GM18868 (cell line): Measurements from ENCODE around the gene PRKRIP1.
"Not testable (repeated sequence)": the region's sequence is repeated elsewhere in the genome, so short reads cannot be mapped to it uniquely, and the experiment has no call there.

ENCODE experiments used
- ATAC-seq: cut with Tn5 transposase; IDR thresholded peaks from one replicate; pipeline ENCODE4 v1.9.1; 2021; ENCODE audit warnings: mild to moderate bottlenecking, moderate library complexity; ENCODE audit not compliant: unreplicated experiment

The PRKRIP1 gene, protein sequence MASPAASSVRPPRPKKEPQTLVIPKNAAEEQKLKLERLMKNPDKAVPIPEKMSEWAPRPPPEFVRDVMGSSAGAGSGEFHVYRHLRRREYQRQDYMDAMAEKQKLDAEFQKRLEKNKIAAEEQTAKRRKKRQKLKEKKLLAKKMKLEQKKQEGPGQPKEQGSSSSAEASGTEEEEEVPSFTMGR

GRCh38 chr7:102395873-102396709, at the start of gene PRKRIP1:
Gene PRKRIP1, plus strand, starts transcription at chr7:102396363. Its CDS starts 49 bp downstream, at chr7:102396412.
- ATAC-seq = peak; percentile 98

- not testable (repeated sequence) for ATAC-seq
These were observed 49.2 kb upstream of the PRKRIP1 start for GRCh38 chr7:102346983-102347382.

GRCh38 chr7:102356344-102356743, 39.8 kb upstream of the PRKRIP1 start, which contains the start of gene SPDYE6:
Gene SPDYE6, minus strand, starts transcription at chr7:102356444. Its CDS starts 421 bp downstream, at chr7:102356023.
- ATAC-seq = not testable (repeated sequence)

DNA sequence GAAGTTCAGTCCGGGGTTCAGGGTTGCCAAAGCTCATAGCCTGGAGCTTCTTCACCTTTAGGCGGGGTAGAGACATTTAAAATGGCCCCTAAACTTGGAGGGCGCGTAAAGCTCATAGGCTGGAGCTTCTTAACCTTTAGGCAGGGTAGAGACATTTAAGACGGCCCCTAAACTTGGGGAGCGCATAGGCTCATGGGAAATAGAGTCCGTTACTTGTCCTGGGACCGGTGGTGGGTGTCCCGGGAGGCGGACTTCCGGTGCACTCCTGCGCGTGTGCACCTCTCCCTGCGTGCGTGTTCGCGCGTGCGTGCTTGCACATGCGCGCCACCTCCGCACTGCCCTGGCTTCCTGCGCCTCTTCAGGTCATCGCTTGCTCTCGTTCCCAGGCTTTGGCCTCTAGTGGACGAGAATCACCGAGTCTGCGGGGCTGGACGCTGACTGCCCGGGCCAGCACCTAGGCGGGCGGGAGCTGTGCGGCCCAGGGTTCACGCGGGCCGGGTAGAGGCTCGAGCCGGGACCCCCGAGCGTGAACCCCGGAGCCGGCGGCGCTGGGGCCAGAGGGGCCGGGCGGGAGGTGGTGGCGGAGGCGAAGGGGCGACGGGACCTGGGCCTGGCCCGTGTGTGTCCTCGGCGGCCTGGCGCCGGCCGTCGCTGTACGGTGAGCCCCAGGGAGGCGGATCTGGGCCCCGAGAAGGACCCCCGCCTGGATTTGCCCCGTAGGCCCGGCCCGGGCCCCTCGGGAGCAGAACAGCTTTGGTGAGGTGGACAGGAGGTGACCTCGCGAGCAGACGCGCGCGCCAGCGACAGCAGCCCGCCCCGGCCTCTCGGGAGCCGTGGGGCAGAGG, 32.4 kb upstream of the PRKRIP1 start:
- ATAC-seq = peak; percentile 99

- not testable (repeated sequence) for ATAC-seq
These were observed 31.7 kb upstream of the PRKRIP1 start for GRCh38 chr7:102364394-102364886.

DNA sequence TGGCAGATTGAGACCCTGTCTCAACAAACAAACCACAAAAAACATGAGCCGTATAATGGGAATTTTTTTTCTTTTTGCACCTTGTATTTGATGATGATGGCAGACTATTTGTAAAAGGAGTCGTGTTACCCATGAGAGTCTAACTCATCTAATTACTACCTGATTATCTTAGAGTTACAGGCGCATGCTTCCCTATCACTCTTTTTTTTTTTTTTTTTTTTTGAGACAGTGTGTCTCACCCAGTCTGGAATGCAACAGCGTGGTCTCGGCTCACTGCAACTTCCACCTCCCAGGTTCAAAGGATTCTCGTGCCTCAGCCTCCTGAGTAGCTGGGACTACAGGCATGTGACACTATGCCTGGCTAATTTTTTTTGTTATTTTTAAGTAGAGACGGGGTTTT, 30.8 kb upstream of the PRKRIP1 start:
- ATAC-seq = not testable (repeated sequence)

GRCh38 chr7:102370038-102370437, 26.1 kb upstream of the PRKRIP1 start:
- ATAC-seq = not testable (repeated sequence)

DNA sequence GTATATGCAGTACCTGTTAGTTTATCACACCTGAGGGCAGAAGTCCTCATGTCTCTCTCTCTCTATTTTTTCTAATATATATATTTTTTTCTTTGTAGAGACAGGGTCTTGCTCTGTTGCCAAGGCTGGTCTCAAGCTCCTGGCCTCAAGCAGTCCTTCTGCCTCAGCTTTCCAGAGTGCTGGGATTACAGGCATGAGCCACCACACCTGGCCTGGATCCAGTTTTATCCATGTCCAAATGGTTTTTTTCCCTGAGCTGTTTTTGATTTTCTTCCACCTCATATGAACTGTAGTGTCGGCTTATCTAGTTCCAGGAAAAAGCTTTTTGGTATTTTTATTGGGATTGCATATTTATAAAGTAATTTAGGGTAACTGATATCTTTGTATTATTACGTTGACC, 23.4 kb upstream of the PRKRIP1 start:
- ATAC-seq = not testable (repeated sequence)

GRCh38 chr7:102376964-102377466, 19.1 kb upstream of the PRKRIP1 start:
- no peak for ATAC-seq

- ATAC-seq = not testable (repeated sequence)
These were observed 15.3 kb upstream of the PRKRIP1 start for GRCh38 chr7:102380837-102381236.

- ATAC-seq = not testable (repeated sequence)
These were observed 14.3 kb upstream of the PRKRIP1 start for GRCh38 chr7:102381696-102382425.

DNA sequence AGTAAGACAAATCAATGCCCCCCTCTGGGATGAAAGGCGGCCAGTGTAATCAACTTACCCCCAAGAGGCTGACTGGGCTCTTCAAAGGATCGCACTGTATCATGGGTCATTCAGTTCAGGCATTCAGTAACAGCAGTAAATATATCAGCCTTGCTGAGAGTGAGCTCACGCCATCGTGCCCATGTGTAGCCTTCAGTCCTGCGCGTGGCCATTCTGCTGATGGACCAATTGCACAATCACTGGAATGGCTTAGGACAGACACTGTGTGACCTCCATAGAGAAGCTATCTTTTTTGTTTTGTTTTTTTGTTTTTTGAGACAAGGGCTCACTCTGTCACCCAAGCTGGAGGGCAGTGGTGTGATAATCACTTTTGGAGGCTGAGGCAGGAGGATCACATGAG, 9.1 kb upstream of the PRKRIP1 start:
- ATAC-seq = no peak

DNA sequence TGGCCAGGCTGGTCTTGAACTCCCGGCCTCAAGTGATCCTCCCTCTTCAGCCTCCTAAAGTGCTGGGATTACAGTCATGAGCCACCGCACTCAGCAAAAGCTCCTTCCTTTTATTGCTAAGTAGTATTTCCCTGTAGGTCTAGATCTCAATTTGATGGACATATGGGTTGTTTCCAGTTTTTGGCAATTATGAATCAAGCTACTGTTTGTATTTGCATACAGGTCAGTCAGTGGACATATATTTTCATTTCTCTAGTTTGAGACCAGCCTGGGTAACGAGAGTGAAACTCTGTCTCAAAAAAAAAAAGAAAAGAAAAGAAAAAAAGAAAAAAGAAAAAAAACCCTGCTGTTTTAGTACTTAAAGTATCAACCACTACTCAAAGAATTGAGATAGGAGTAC, 6.4 kb upstream of the PRKRIP1 start:
- no peak for ATAC-seq

DNA sequence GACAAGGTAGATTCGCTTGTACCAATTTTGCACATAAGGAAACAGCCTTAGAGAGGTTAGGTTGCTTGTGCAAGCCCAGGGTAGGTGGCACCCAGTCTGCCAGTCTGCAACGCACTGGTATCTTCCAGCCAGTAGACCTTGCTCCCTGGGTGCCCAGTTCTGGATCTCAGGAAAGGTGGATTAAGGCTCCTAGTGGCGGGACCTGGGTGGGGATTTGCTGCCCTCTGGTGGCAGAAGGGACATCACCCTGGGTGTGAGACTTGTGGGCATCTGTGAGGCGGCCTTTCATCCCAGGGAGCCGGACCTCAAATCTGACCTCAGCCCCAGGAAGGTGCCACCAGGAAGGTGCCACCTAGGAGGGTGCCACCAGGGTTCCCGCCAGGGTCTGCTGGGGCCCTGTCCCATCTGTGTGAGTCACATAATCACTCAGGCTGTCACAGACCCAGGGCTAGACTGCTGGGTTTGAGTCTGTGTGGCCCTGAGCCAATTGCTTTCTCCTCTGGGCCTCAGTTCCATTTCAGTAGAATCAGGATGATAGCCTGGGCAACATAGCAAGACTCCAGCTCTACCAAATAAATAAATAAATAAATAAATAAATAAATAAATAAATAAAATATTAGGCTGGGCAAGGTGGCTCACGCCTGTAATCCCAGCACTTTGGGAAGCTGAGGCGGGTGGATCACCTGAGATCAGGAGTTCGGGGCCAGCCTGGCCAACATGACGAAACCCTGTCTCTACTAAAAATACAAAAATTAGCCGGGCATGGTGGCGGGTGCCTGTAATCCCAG, 5.3 kb upstream of the PRKRIP1 start:
- no peak for ATAC-seq

DNA sequence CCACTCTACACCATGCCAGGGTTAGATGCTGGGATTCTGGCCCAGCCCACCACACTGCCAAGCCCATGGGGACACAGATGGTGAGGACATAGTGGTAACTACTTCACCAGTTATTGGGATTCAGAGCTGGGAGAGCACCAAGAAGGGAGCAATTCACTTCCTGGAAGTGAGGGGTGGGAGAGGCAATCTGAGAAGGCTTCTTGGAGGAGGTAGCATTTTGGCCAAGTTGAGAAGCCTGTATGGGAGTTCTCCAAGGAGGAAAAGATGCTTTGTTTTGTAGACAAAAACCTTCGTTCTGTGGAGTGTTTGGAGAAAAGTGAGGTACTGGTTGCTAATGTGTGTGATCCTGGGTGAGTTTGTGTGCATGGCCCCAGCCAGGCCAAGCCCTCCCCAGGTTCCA, 3.8 kb upstream of the PRKRIP1 start:
- no peak for ATAC-seq

- ATAC-seq = no peak
These were observed 2.7 kb upstream of the PRKRIP1 start for GRCh38 chr7:102393467-102393866.

- no peak for ATAC-seq
These were observed 631 bp upstream of the PRKRIP1 start for GRCh38 chr7:102395592-102395872.

DNA sequence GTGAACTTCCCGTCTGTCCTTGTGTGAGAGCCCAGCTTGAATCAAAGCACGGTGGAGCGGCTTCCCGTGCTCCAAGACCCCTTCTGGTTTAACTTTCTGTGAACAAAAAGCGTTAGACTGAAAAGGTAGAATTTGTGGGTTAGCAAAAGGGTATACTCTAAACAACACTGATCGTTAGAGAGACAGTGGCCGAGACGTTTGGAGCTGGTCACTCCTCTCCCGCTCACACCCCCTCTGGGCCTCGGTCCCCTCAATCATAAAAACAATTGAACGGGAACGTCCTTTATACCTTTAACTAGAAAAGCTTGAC, 502 bp downstream of the PRKRIP1 start:
- no peak for ATAC-seq

- ATAC-seq = no peak
These were observed 2.4 kb downstream of the PRKRIP1 start for GRCh38 chr7:102398543-102398942.

DNA sequence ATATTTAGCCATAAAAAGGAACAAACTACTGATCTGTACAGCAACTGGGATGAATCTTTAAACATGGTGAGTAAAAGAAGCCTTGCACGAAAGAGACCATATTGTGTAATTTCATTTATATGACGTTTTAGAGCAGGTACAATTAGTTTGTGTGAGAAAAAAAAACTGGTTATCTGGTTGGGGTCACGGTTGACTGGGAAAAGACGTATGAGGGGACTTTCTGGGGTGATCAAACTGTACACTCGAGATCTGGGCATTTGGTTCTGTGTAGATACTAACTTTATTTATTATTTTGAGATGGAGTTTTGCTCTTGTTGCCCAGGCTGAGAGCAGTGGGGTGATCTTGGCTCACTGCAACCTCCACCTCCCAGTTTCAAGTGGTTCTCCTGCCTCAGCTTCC, 4.2 kb downstream of the PRKRIP1 start:
- ATAC-seq = no peak
